Loucy (cell line): ENCODE data around the gene POLR3K.

Source experiments
- H2AFZ ChIP-seq: fragments of 200-600 bp; sonication (generic); 2 replicates; pipeline ENCODE4 v1.6.0; 2016; ENCODE audit warnings: antibody characterized with exemption, mild to moderate bottlenecking, low read length, moderate library complexity
- H3F3A ChIP-seq: fragments of 200-600 bp; 2 replicates; pipeline ENCODE4 v1.6.0; 2016; ENCODE audit warnings: antibody characterized with exemption, low read depth, mild to moderate bottlenecking
- H3K27me3 ChIP-seq: fragments of 200-600 bp; sonication (generic); 2 replicates; pipeline ENCODE4 v1.6.1; 2014; ENCODE audit warnings: low read length, mild to moderate bottlenecking; ENCODE audit not compliant: insufficient read depth, poor library complexity, severe bottlenecking
- H3K36me3 ChIP-seq: fragments of 200-600 bp; sonication (generic); 2 replicates; pipeline ENCODE4 v1.6.1; 2016; ENCODE audit warnings: low read length; ENCODE audit not compliant: insufficient read depth
- H3K4me1 ChIP-seq: fragments of 200-600 bp; sonication (generic); 2 replicates; pipeline ENCODE4 v1.5.1; 2014; ENCODE audit warnings: low read length, mild to moderate bottlenecking; ENCODE audit not compliant: insufficient read depth, poor library complexity, severe bottlenecking
- H3K4me2 ChIP-seq: fragments of 200-600 bp; sonication (generic); 2 replicates; pipeline ENCODE4 v1.6.0; 2014; ENCODE audit warnings: antibody characterized with exemption, low read length, low read depth, mild to moderate bottlenecking; ENCODE audit not compliant: poor library complexity, severe bottlenecking
- H3K4me3 ChIP-seq: fragments of 200-600 bp; sonication (generic); 2 replicates; pipeline ENCODE4 v1.5.1; 2014; ENCODE audit warnings: low read length, mild to moderate bottlenecking, mixed read lengths; ENCODE audit not compliant: poor library complexity, severe bottlenecking
- H3K79me2 ChIP-seq: fragments of 200-600 bp; sonication (generic); 2 replicates; pipeline ENCODE4 v1.6.1; 2014; ENCODE audit warnings: low read length; ENCODE audit not compliant: insufficient read depth
- H3K9ac ChIP-seq: fragments of 200-600 bp; sonication (generic); 2 replicates; pipeline ENCODE4 v1.6.0; 2014; ENCODE audit warnings: mild to moderate bottlenecking, low read depth, low read length, moderate library complexity; ENCODE audit not compliant: poor library complexity, severe bottlenecking
- H3K9me2 ChIP-seq: fragments of 200-600 bp; sonication (generic); replicated peaks from 2 replicates; pipeline ENCODE4 v1.6.1; 2016; ENCODE audit warnings: low read depth, low read length, mixed read lengths
- H3K9me3 ChIP-seq: fragments of 200-600 bp; sonication (generic); 2 replicates; pipeline ENCODE4 v1.6.1; 2014; ENCODE audit warnings: mild to moderate bottlenecking, antibody characterized with exemption, low read length, low read depth; ENCODE audit not compliant: insufficient read depth
- H4K20me1 ChIP-seq: fragments of 200-600 bp; sonication (generic); 2 replicates; pipeline ENCODE4 v1.6.0; 2014; ENCODE audit warnings: antibody characterized with exemption, low read length, mild to moderate bottlenecking; ENCODE audit not compliant: insufficient read depth, poor library complexity, severe bottlenecking
- CTCF ChIP-seq: fragments of 200-600 bp; sonication (generic); conservative IDR thresholded peaks from 2 replicates; pipeline ENCODE4 v1.5.1; 2014; ENCODE audit warnings: mild to moderate bottlenecking, antibody characterized with exemption, low read length
- EZH2phosphoT487 ChIP-seq: fragments of 200-600 bp; IDR thresholded peaks from 2 replicates; pipeline ENCODE4 v1.6.1; 2018; ENCODE audit warnings: antibody characterized with exemption, mild to moderate bottlenecking, moderate library complexity, borderline replicate concordance

The POLR3K gene

GRCh38 chr16:53346-54236, at the start of gene POLR3K, which contains the start of gene SNRNP25:
TSS of gene POLR3K (minus strand) at chr16:53608. CDS start at chr16:53586, 22 bp downstream.
TSS of gene SNRNP25 (plus strand) at chr16:53828. CDS start at chr16:54017, 189 bp downstream.
- Histone ChIP-seq H3K4me1 (peaks cover 35% of the 10 kb centered on the region), H3K27me3 (no peaks in the 10 kb centered on the region), H2AFZ (peak within 1 kb of the TSS; percentile 93), H4K20me1 (peaks cover 9% of the 10 kb centered on the region), H3K4me2 (peak within 1 kb of the TSS; percentile 75), H3K9ac (peak within 1 kb of the TSS; percentile 93), H3K9me2 (no peaks in the 10 kb centered on the region), H3K9me3 (no peaks in the 10 kb centered on the region), H3F3A (no peaks in the 10 kb centered on the region), H3K4me3 (peak within 1 kb of the TSS; percentile 91), H3K79me2 (peaks cover 22% of the 10 kb centered on the region; the same call in 1 of the 2 replicates), H3K36me3 (no peaks in the 10 kb centered on the region)
- TF ChIP-seq CTCF: no peak
- no peak for TF ChIP-seq EZH2phosphoT487

GRCh38 chr16:102060-102855, 48.9 kb upstream of the POLR3K start:
- Histone ChIP-seq H3K27me3 (no peaks in the 10 kb centered on the region), H3K4me2 (no peak overlapping the region), H3K79me2 (no peaks in the 10 kb centered on the region), H4K20me1 (no peaks in the 10 kb centered on the region), H3K4me1 (peaks cover 2% of the 10 kb centered on the region), H2AFZ (no peak overlapping the region), H3F3A (no peaks in the 10 kb centered on the region), H3K9ac (no peak overlapping the region), H3K4me3 (no peak overlapping the region), H3K36me3 (no peaks in the 10 kb centered on the region), H3K9me3 (no peaks in the 10 kb centered on the region), H3K9me2 (no peaks in the 10 kb centered on the region)
- TF ChIP-seq CTCF (no peak), EZH2phosphoT487 (no peak)

DNA sequence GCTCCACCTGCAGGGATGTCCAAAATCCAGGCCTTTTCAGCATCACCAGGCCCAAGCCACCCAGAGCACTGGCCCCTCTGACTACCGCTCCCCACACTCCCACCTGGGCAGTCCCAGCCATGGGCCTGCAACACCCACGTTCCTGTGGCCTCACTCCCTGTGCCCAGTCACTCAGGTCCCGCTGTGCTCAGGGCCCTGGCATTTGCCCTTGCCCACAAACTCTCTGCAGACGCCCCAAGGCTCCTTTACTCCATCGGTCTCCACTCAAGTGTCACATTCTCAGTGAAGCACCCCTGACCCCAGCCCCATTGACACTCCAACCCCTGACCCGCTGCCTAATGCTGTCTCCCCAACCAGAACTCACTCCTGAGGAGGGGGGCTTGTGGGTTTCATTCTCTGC, 48.2 kb upstream of the POLR3K start:
- H3K36me3 ChIP-seq: no peaks in the 10 kb centered on the region
- no peak overlapping the region for H3K4me3 ChIP-seq
- H3K9me3 ChIP-seq: no peaks in the 10 kb centered on the region
- H4K20me1 ChIP-seq: no peaks in the 10 kb centered on the region
- no peak overlapping the region for H2AFZ ChIP-seq
- H3F3A ChIP-seq: no peaks in the 10 kb centered on the region
- H3K79me2 ChIP-seq: no peaks in the 10 kb centered on the region
- TF ChIP-seq EZH2phosphoT487 (no peak), CTCF (no peak)
- H3K9ac ChIP-seq: no peak overlapping the region
- no peaks in the 10 kb centered on the region for H3K9me2 ChIP-seq
- no peaks in the 10 kb centered on the region for H3K27me3 ChIP-seq
- H3K4me2 ChIP-seq: no peak overlapping the region
- H3K4me1 ChIP-seq: peaks cover 2% of the 10 kb centered on the region
